ENCODE results near the gene EPHB2.
"Not testable (repeated sequence)": the region's sequence is repeated elsewhere in the genome, so short reads cannot be mapped to it uniquely, and the experiment has no call there.

EPHB2 gene

GRCh38 chr1:22710701-22711049 lies at the start of gene EPHB2:
EPHB2 (plus strand) TSS chr1:22710839; CDS start chr1:22710983, 144 bp downstream.
- no peak for DNase-seq

GRCh38 chr1:22661880-22662279 lies 48.8 kb upstream of the EPHB2 start:
- DNase-seq = no peak

GRCh38 chr1:22662318-22662717 lies 48.3 kb upstream of the EPHB2 start:
- DNase-seq = no peak

GRCh38 chr1:22662986-22663408 lies 47.6 kb upstream of the EPHB2 start:
- DNase-seq = no peak

GRCh38 chr1:22665752-22666151 lies 44.9 kb upstream of the EPHB2 start:
- DNase-seq = no peak

- DNase-seq = no peak
These were observed 44.2 kb upstream of the EPHB2 start for GRCh38 chr1:22666412-22666811.

GRCh38 chr1:22668840-22669239 lies 41.8 kb upstream of the EPHB2 start:
- DNase-seq = not testable (repeated sequence)

GRCh38 chr1:22670352-22670975 lies 40.2 kb upstream of the EPHB2 start:
- DNase-seq = no peak

GRCh38 chr1:22671999-22672398 lies 38.6 kb upstream of the EPHB2 start:
- DNase-seq = no peak

- peak; percentile 20 for DNase-seq
These were observed 36.9 kb upstream of the EPHB2 start for GRCh38 chr1:22673486-22674409.

GRCh38 chr1:22674410-22674749 lies 36.3 kb upstream of the EPHB2 start:
- DNase-seq = no peak

GRCh38 chr1:22676151-22676550 lies 34.5 kb upstream of the EPHB2 start:
- not testable (repeated sequence) for DNase-seq

- DNase-seq = no peak
These were observed 33.6 kb upstream of the EPHB2 start for GRCh38 chr1:22676916-22677583.

GRCh38 chr1:22677931-22678896 lies 32.4 kb upstream of the EPHB2 start:
- no peak for DNase-seq

GRCh38 chr1:22680726-22681125 lies 29.9 kb upstream of the EPHB2 start:
- DNase-seq = peak; percentile 47

GRCh38 chr1:22681556-22682276 lies 28.9 kb upstream of the EPHB2 start:
- DNase-seq = no peak

GRCh38 chr1:22683547-22683946 lies 27.1 kb upstream of the EPHB2 start:
- no peak for DNase-seq

GRCh38 chr1:22685591-22686059 lies 25.0 kb upstream of the EPHB2 start:
- DNase-seq = no peak

GRCh38 chr1:22687191-22687590 lies 23.4 kb upstream of the EPHB2 start:
- no peak for DNase-seq

- peak; percentile 2 for DNase-seq
These were observed 22.2 kb upstream of the EPHB2 start for GRCh38 chr1:22688466-22688865.

GRCh38 chr1:22689505-22689904 lies 21.1 kb upstream of the EPHB2 start:
- peak; percentile 78 for DNase-seq
